ENCODE results near the gene TBX1. TPM values are rescaled to one million over a fixed set of nuclear protein-coding genes. Genes with fewer than 3 reads are reported as not detected.

Gene TBX1
- total RNA-seq, 1 donor from 2014 or later: 0.48 TPM

DNA sequence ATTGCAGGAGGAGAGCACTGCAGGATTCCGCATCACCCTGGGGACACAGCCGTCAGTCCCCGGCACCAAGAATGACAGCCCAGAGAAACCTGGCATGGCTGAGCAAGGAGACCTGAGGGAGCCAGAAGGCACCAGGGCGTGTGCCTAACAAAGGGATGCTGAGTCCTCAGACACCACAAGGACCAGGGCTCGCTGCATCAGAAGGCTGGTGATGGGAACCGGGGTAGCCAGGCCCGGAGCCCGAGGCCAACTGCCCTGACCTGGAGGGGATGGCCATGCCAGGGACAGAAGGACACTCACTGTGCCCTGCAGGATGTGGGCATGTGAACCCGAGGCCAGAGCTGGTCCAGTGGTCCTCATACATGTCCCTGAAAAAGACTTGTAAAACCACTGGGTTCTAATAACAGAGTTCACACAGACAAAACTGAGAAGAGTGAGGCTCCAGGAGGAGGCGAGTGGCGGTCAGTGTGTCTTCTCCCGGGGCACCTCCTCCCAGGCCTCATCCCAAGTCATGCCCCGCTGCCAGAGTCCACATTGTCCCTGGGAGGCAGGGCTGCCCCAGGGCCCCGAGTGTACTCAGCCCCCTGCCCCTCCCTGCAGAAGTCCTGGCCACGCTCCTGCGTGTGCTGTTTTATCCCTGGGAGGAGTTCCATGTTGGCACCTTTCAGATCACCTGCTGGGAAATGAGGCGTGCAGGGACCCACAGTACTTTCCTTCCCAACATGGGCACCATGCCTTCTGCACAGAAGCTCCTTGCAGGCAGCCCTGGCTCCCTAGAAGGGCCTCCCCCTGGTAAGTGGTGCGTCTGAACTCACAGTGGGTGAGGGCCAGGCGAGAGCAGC lies 42.5 kb downstream of the TBX1 start:
- DNase-seq (ENCODE audit: low spot score): peak; percentile 64
- intact Hi-C loops (cut with DNase I): no loop called here

DNA sequence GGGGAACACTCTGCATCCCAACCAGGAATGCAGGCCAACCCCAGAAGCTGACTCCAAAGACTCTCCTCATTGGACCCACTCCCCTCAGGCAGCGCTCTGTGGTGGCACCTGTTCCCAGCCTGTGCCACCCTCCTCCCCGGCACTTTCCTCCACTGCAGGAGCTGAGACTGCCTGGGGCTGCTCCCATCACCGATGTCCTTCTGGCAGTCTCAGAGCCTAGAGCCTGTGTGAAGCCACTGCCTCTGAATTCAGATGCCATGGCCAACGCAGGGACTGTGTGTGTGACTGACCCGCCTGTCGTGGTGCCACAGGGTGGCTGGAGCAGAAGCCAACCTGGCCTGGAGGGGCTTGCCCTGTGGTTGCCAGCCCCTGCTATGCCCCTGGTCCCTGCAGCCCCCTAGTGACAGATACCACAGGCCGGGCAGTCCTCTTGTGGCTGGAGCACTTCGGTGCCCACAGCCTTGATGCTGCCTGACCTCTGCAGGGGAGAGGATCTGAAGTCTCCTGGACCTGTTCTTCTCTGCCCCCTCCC lies 43.2 kb downstream of the TBX1 start:
- peak; percentile 54 for DNase-seq (ENCODE audit: low spot score)
- intact Hi-C loops (cut with DNase I): no loop called here

DNA sequence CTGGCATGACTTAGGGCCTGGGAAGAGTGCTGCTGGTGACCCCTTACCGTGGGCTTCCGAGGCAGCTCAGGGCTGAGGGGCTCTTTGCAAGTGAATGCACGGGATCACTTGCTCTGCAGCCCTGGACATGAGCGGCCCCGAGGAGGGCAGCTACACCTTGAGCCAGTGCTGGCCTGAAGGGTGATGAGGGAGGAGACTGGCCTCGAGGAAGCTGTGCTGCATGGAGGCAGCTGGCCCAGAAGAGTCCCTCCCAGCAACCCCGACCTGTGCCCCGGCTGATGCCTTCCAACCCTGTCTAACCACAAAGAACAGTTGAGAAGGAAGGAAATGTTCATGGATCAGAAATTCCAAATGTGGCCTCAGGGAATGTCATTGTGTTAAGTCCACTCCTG lies 45.2 kb downstream of the TBX1 start:
- intact Hi-C loops (cut with DNase I): no loop called here
- no peak for DNase-seq (ENCODE audit: low spot score)

DNA sequence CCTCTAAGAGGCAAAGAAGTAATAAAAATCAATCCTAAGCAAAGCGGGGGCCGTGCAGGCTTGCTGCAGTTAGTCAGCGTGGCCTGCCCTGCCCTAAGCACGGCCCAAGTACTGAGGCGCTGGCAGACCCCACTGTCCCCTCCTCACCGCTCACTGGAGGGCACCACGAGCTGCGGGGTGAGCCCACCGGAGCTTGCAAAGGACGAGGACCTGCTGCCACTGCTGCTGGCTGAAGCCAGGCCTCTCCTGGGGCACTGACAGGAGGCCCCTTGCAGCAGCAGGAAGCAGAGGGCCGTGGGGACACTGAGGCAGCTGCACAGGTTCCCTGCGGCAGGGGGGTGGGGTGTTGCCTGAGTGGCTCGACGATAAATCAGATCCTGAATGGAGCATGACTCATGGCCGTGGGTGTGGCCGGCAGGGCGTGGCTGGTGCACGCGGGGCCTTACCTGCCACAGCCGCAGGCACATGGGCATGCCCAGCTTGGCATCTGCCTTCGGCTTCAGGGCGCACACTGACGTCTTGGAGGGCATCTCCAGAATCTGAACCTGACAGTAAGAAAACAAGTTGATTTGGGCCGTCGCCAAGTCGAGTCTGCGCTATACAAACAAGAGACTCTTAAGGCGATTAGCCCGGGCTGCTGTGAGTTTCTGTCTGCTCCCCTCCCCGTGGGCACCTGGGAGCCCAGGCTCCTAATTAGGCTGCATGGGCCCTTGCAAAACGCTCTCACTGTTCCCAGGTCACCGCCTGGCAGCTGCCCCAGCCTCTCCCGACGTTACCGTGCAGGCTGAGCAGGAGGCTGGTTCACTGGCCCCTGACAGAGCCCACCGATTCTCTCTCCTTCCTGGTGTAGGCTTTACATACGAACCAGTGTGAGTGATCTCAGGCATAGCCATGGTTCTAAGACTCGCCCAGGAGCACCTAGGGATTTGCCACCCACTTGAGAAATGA lies 45.9 kb downstream of the TBX1 start:
- DNase-seq (ENCODE audit: low spot score): peak; percentile 64
- intact Hi-C loops (cut with DNase I): no loop called here

DNA sequence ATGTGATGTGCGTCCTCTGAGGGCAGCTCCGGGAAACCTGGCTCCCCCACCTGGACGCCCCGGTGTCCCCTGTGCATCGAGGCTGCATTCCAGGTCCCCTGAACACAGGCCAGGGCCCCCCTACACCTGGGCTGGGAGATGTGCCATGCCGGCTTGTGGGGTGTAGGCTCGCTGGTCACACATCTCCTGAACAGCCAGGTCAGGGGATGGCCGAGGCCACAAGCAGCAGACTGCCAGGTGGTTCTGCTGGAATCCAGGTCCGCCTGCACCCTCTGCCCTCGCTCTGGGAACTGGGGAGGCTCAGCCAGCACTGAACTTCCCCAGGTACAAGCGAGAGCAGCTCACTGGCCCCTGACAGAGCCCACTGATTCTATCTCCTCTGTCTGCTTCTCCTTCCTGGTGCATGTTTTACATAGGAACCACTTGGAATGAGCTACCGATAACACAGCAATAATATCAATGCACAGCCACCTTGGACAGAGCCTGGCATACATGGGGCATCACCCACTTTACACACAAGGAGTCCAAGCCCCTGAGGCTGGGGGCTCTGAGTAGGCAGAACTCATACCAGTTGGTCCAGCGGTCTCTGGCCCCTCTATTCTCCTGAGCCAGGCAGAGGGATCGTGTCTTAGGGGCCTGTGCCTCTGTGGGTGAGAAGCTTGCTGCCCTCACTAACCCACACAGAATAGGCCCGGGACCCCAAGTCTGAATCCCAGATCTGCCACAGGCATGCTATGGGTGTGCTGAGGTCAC lies 46.8 kb downstream of the TBX1 start:
- DNase-seq (ENCODE audit: low spot score): peak; percentile 50
- intact Hi-C loops (cut with DNase I): no loop called here

DNA sequence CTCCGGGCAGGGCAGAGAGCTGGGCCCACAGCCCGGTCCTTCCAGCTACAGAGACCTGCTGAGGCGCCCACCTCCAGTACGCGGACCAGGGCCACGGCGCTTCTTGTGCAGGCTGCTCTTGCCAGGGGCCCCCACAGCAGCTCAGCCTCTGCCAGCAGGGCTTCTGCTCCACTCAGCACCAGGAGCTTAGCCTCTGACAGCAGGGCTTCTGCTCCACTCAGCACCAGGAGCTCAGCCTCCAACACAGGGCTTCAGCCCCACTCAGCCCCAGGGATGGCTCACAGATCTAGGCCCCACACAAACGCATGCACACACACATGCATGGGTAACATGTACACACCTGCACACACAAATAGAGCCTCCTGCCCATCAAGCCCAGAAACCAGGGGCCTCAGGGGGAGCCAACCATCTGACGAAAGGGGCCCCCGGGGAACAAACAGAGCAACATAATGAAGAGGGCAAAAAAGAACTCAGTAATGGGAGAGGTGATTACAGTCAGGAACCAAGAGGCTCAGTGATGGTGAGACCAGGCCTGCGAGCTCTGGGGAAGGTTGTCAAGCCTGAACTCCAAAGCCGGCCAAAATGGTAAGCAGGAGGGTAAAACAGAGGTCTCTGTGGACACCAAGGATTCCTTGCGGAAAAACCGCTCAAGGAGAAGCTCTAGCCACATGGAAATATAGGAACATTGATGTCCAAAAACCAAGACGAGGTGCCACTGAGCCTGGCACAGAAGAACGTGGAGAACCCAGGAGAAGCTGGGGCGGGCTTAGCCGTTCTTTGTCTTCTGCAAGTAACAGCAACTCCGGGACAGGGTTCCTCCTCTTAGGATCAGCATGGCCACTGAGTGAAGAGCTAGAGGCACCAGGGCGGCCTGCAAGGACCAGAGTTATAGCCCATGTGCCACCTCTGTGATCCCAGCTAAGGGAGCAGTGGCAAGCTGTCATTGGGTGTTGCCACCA lies 47.6 kb downstream of the TBX1 start:
- peak; percentile 74 for DNase-seq (ENCODE audit: low spot score)
- intact Hi-C loops (cut with DNase I): no loop called here

DNA sequence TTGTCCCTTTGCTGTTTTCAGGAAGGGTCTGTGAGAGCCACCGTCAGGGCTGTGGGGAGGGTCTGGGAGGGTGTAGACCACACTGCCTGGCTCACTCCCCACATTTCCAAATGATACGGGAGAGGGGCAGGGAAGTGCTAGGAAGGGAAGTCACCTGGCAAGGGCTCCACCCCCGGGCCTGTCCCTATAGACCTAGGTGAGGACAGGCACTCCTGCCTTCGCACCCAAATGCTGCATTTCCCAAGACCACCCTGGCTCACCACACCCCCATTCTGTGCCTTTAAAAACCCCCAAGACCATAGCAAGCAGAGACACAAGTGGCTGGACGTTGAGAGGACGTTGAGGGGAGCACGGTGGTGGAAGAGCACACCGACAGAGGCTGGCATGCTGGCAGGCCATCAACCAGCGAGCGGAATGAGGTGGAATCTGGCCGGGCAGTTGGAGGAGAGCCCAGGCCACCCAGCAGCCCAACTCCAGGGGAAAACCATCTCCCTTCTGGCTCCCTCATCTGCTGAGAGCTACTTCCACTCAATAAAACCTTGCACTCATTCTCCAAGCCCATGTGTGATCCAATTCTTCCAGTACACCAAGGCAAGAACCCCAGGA lies 48.4 kb downstream of the TBX1 start:
- peak; percentile 74 for DNase-seq (ENCODE audit: low spot score)
- intact Hi-C loops (cut with DNase I): no loop called here

DNA sequence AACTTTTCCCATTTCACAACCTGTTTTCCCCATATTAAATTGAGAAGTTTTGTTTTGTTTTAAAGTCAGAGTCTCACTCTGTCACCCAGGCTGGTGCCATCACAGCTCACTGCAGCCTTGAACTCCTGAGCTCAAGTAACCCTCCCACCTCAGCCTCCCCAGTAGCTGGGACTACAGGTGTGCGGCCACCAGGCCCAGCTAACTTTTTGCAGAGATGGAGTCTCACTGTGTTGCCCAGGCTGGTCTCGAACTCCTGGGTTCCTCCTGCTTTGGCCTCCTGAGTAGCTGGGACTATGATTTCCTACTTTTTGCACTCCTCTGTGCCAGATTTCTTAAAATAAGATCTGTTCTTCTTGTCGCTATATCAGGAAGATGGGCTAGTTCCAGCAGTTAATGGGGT lies 49.2 kb downstream of the TBX1 start:
- intact Hi-C loops (cut with DNase I): loop anchor here (5.0 to 10.0 kb wide), 2 partner anchors 62 to 95 kb away; no protein-coding TSS in a partner anchor
- DNase-seq (ENCODE audit: low spot score): peak; percentile 65

DNA sequence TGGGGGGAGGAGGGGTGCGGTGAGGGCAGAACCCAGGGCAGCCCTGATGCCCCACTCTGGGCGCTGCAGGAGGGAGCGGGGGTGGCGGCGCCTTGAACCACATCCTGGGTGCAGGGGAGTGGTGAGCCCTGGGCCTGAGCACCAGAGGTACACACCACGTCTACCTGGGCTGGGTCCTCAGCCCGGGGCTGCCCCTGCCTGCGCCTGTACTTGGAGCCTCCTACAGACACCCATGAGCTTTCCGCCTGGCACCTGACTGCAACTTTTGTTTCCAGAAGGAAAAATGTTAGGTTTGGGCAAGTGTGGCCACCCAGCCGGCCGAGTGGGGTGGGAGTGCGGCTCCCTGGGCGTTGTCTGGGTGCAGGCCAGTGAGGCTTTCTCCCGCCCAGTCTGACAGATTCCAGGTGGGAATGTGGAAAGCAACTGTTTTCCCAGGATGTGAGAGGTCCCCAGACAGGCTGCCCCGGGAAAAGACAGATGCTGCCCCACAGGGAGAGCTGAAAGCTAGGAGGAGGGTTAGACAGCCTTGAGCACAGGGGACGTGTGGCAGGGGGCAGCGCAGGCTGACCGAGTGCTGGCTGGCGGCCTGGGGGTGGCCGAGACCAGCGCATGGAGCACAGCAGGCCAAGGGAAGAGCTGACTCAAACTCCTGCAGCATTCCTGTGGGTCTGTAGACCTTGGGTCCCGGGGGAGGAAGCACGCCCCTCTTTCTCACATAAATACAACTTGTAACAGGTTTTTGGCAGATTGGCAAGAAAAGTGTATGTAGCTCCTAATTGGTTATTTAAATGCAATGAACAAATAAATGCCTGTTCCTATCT lies 50.0 kb downstream of the TBX1 start:
- intact Hi-C loops (cut with DNase I): loop anchor here (5.0 to 10.0 kb wide), 2 partner anchors 63 to 94 kb away; no protein-coding TSS in a partner anchor
- peak; percentile 51 for DNase-seq (ENCODE audit: low spot score)

DNA sequence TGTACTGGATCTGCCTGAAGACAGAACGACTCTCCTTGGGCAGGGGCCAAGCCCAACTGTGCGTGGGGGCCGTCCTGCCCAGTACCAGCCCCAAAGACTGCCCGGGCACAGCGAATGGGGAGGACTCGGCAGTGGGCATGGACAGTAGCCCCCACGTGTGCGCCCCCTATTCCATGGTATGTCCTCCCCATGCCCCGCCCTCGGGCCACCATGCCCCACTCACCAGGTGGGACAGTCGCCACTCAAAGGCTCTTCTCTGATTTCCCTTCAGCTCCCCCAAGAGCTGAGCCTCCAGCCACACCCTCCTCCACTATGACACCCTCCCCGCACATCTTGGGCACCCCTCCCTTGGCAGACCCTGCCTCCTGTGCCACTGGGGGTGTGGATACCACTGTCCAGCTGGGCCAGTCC lies 50.6 kb downstream of the TBX1 start:
- peak; percentile 61 for DNase-seq (ENCODE audit: low spot score)
- intact Hi-C loops (cut with DNase I): loop anchor here (5.0 to 10.0 kb wide), 2 partner anchors 64 to 94 kb away; no protein-coding TSS in a partner anchor

DNA sequence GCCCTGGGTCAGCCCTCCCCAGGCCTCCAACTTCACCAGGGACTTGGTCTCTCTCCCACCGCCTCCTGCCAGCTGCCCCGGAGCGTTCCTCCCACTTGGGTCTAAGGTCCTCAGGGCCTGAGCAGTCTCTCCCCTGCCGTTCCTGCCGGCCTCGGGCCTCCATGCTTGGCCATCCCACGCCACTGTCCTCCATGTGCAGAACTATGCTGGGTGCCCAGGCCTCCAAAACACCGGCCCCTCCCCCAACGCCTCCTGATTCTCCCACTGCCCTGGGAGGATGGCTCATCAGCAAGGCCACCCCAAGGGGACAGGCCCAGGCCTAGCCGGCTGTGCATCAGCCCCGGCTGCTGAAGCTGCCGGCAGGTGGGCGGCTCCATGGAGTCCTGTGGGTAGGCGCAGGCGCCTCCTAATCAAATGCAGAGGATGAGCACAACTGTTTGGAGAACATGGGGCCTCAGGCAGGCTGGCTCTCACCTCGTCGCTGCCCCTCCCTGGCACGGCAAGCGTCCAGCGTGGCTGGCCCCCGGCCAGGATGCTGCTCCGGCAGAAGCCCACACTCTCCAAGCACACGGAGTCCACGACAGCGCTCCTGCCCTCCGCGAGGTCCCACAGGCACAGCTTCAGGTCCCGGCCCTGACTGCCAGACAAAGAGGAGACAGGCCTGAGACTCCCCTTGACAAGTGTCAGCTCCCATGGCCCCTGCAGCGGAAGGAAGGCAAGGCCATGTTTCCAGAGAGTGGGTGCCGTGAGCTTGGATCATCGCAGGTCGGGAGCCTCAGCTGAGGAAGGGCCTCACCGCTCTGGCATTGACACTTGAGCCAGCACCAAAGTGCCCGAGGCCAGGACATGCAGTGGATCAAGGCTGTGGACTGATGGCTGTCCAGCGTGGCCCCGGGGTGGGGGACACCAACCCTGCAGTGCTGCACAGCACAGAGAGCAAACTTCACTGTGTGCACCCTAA lies 51.5 kb downstream of the TBX1 start:
- peak; percentile 64 for DNase-seq (ENCODE audit: low spot score)
- intact Hi-C loops (cut with DNase I): loop anchor here (5.0 to 10.0 kb wide), 2 partner anchors 65 to 93 kb away; no protein-coding TSS in a partner anchor

DNA sequence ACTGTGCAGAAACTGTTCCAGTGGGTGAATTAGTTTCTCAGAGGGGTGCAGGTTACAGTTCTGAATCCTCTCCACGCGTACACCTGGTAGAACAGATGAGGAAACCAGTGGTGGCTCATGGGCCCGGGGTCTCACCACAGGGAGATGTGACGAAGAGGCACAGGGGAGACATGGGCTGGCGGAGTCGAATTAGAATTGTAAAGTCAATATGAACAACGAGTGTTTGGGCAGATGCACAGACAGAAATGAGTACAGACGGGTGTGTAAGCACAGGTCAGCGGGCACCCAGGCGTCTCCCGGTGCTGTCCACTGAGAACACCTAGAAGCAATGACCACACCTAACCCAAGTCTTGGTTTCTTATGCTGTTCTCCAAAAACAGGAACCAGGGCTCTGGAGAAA lies 52.3 kb downstream of the TBX1 start:
- DNase-seq (ENCODE audit: low spot score): peak; percentile 36
- intact Hi-C loops (cut with DNase I): loop anchor here (5.0 to 10.0 kb wide), 2 partner anchors 66 to 92 kb away; no protein-coding TSS in a partner anchor

DNA sequence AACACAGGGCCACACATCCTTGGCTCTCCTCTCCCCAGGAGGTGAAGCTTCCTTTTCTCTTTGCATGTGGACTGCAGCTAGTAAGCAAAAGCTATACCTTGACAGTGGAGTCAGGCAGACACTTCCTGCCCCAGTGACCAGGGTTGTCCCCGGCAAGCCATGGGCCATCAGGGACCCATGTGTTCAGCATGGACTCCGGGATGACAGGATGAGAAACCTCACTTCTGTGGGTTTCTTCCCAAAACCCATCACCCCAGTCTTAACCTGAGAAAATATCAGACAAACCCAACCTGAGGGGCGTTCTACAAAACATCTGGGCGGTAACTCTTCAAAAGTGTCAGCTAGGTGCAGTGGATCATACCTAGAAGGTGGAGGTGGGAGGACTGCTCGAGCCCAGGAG lies 53.9 kb downstream of the TBX1 start:
- DNase-seq (ENCODE audit: low spot score): peak; percentile 36
- intact Hi-C loops (cut with DNase I): loop anchor here (5.0 to 10.0 kb wide), 2 partner anchors 67 to 90 kb away; no protein-coding TSS in a partner anchor

DNA sequence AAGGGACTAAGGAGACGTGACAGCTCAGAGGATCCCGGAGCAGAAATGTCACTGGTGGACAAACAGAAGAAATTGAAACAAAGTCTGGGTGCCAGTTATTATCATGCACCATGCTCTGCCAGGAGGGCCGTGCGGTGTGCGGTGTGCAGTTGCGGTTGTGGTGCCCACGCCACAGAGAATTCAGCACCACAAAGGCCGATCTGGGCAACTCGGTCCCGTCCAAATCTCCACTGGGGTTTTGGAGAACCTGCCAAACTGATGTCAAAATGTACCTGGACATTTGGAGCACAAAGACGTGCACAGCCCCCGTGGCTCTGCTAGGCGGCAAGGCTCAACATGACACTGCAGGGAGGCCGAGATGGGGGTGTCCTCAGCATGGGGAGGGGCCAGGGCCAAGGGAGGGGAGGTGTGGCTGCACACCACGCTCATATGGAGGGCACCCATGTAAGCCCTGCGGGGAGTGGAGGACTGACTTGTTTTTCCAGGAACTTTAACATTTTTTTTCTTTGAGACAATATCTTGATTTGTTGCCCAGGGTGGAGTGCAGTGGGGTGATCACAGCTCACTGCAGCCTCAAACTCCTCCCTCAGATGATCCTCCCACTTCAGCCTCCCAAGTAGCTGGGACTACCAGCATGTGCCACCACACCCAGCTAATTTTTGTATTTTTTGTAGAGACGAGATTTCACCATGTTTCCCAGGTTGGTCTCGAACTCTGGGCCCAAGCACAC lies 54.7 kb downstream of the TBX1 start:
- peak; percentile 33 for DNase-seq (ENCODE audit: low spot score)
- intact Hi-C loops (cut with DNase I): loop anchor here (10.0 kb wide), 1 partner anchor 90 kb away; no protein-coding TSS in a partner anchor

DNA sequence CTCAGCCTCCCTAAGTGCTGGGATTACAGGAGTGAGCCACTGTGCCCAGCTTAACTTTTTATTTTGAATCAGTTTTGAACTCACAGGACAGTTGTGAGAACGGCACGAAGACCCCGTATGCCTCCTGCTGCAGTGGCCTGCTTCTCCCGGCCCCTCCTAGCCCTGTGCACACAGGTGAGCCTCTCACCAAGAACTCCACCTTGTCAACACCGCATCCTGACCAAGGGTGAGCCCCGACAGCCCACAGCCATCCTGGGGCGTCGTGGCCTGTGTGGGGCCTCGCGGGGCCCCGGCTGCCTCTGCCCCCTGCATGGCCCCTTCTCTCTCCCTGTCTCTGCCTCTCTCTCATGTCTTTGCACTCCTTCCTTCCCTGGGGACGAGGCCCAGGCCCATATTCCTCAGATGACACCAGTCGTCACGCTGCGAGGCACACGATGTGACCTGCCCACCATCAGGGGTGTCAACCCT lies 55.3 kb downstream of the TBX1 start:
- peak; percentile 39 for DNase-seq (ENCODE audit: low spot score)
- intact Hi-C loops (cut with DNase I): loop anchor here (10.0 kb wide), 1 partner anchor 89 kb away; no protein-coding TSS in a partner anchor
